Memory B cell (primary cell): ENCODE data around the gene SIRT3.
"Not testable (repeated sequence)": the region's sequence is repeated elsewhere in the genome, so short reads cannot be mapped to it uniquely, and the experiment has no call there.

Source experiments
- ATAC-seq: fragments of 150-1000 bp; cut with Tn5 transposase; 2 replicates; pipeline ENCODE4 v1.10.0; 2021; ENCODE audit warnings: low read depth, mild to moderate bottlenecking, moderate library complexity
- DNase-seq, 2 donors: peaks; one replicate each; pipeline ENCODE4 v3.0.0; 2022; ENCODE audit warnings: low spot score in 2 of 2
- H3K27ac Mint-ChIP-seq: one replicate; pipeline ENCODE4 v1.8.0; 2022; ENCODE audit warnings: mild to moderate bottlenecking, moderate library complexity, mixed read lengths
- H3K27me3 Mint-ChIP-seq: one replicate; pipeline ENCODE4 v1.8.0; 2022; ENCODE audit warnings: mixed read lengths
- H3K36me3 Mint-ChIP-seq: one replicate; pipeline ENCODE4 v1.8.0; 2022; ENCODE audit warnings: mild to moderate bottlenecking, mixed read lengths
- H3K4me1 Mint-ChIP-seq: one replicate; pipeline ENCODE4 v1.8.0; 2022; ENCODE audit warnings: mixed read lengths
- H3K4me3 Mint-ChIP-seq: one replicate; pipeline ENCODE4 v1.8.0; 2022; ENCODE audit warnings: mild to moderate bottlenecking, moderate library complexity, mixed read lengths
- H3K9me3 Mint-ChIP-seq: one replicate; pipeline ENCODE4 v1.8.0; 2022; ENCODE audit warnings: mixed read lengths

The SIRT3 gene

DNA sequence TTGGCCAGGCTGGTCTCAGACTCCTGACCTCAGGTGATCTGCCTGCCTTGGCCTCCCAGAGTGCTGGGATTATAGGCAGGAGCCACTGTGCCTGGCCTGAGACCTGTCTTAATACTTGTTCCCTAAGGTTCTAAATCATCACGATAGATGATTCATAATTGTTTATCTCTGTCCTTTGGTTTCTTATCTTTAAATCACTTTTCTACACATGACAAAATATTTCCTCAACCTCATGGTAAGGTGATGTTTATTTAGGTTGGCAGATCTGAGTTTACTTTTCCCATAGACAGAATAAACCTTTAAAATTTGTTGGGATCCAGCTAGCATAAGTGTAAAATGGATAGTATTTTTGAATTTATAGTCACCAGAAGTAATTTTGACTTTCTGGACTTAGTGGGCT lies 4.2 kb upstream of the SIRT3 start:
- Mint-ChIP-seq H3K4me3 (no peak overlapping the region), H3K9me3 (no peaks in the 10 kb centered on the region)
- no peak for DNase-seq

DNA sequence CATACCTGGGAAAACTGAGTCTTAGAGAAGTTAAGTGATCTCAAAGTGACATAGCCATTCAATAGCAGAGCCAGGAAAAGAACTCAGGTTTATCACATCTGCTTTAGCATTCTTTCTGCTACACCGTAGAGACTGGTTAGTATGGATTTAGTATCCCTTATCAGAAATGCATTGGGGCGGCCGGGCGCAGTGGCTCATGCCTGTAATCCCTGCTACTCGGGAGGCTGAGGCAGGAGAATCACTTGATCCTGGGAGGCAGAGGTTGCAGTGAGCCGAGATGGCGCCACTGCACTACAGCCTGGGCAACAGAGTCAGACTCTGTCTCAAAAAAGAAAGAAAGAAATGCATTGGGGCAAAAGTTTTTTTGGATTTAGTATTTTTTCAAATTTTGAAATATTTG lies 2.2 kb upstream of the SIRT3 start:
- ATAC-seq, H3K9me3 Mint-ChIP-seq, H3K27me3 Mint-ChIP-seq, H3K27ac Mint-ChIP-seq, H3K4me3 Mint-ChIP-seq, DNase-seq: not testable (repeated sequence)
- peaks cover 20% of the 10 kb centered on the region for H3K4me1 Mint-ChIP-seq
- H3K36me3 Mint-ChIP-seq = peaks cover 18% of the 10 kb centered on the region

More for the DNA sequence above, 4.2 kb upstream of the SIRT3 start:
- no peak for ATAC-seq
- Mint-ChIP-seq H3K36me3 (peaks cover 24% of the 10 kb centered on the region), H3K27me3 (no peaks in the 10 kb centered on the region), H3K27ac (no peak overlapping the region), H3K4me1 (peaks cover 20% of the 10 kb centered on the region)

DNA sequence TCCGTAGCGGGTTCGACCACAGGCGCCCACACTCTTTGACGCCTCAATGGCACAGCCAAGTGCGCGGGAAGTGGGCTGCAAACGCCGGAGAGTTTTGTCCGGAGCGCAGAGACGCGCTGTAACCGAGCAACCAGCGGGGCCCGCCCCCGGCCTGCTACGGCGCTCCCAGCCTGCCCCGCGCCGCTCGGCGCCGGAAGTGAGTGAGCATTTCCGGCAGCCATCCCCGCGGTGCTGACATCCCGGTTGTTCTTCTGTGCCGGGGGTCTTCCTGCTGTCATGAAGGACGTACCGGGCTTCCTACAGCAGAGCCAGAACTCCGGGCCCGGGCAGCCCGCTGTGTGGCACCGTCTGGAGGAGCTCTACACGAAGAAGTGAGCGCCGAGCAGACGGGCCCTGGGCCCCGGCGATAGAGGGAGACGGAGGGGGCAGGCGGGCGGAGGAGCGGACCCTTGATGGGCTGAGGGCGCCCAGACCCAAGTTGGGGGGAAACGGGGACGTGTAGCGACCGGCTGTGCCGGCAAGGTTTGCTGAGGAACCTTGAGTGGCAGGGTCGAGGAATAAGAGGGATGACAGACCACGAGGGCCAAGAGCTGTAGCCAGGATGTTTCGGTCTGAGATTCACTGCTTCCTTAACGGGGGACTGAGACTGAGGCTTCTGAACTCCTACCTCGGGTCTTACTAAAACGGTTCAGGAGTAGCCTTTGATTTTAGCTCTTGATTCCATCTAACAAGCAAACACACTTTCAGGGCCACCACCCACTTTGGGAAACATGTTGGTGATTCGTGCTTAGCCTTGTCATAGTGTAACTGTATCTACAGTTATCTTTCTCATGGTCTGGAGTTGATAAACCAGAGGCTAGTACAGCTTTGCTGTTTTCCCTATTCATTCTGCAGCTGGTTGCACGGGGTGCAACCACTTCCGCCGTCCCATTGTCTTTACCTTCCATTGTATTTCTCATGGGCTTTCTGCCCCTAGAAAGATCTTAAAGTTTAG lies 929 bp upstream of the SIRT3 start, which contains the start of gene PSMD13:
Gene PSMD13, plus strand, starts transcription at position 203 of the 994 bp plus-strand sequence. Its CDS starts 74 bp downstream, at position 277.
- Mint-ChIP-seq H3K27ac (peak within 1 kb of the TSS; percentile 99), H3K27me3 (no peaks in the 10 kb centered on the region), H3K4me3 (peak within 1 kb of the TSS; percentile 93), H3K9me3 (no peaks in the 10 kb centered on the region), H3K36me3 (peaks cover 11% of the 10 kb centered on the region), H3K4me1 (peaks cover 20% of the 10 kb centered on the region)
- ATAC-seq (peak; percentile 82), DNase-seq (peak in 1 of 2 donors; percentile 79)

GRCh38 chr11:235609-235996 lies 539 bp downstream of the SIRT3 start:
- peak; percentile 9 for ATAC-seq
- Mint-ChIP-seq H3K27ac (peak overlapping the region; percentile 99), H3K27me3 (no peaks in the 10 kb centered on the region), H3K9me3 (no peaks in the 10 kb centered on the region), H3K4me1 (peaks cover 13% of the 10 kb centered on the region), H3K36me3 (peaks cover 2% of the 10 kb centered on the region), H3K4me3 (peak overlapping the region; percentile 93)
- DNase-seq = no peak

DNA sequence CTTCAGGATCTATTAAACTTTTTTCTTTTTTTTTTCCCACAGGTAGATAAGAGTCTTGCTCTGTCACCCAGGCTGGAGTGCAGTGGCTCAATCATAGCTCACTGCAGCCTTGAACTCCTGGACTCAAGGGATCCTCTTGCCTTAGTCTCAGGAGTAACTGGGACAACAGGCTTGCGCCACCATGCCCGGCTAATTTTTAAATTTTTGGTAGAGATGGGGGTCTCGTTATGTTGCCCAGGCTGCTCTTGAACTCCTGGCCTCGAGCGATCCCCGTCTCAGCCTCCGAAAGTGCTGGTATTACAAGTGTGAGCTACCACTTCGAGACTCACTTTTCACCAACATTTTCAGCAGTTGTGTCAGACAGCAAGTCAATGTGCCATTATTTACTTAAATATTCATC lies 962 bp downstream of the SIRT3 start:
- ATAC-seq = no peak
- H3K4me3 Mint-ChIP-seq = peak overlapping the region; percentile 93
- H3K27ac Mint-ChIP-seq = no peak overlapping the region
- no peak for DNase-seq
- no peaks in the 10 kb centered on the region for H3K27me3 Mint-ChIP-seq
- H3K36me3 Mint-ChIP-seq = no peaks in the 10 kb centered on the region
- H3K9me3 Mint-ChIP-seq = no peaks in the 10 kb centered on the region
- peaks cover 13% of the 10 kb centered on the region for H3K4me1 Mint-ChIP-seq

GRCh38 chr11:232783-233565 lies 3.2 kb downstream of the SIRT3 start:
- H3K36me3 Mint-ChIP-seq = peaks cover 7% of the 10 kb centered on the region
- no peak overlapping the region for H3K4me3 Mint-ChIP-seq
- H3K9me3 Mint-ChIP-seq = no peaks in the 10 kb centered on the region
- H3K27me3 Mint-ChIP-seq = no peaks in the 10 kb centered on the region
- no peak overlapping the region for H3K27ac Mint-ChIP-seq
- ATAC-seq (no peak), DNase-seq (no peak)
- H3K4me1 Mint-ChIP-seq = peaks cover 10% of the 10 kb centered on the region

DNA sequence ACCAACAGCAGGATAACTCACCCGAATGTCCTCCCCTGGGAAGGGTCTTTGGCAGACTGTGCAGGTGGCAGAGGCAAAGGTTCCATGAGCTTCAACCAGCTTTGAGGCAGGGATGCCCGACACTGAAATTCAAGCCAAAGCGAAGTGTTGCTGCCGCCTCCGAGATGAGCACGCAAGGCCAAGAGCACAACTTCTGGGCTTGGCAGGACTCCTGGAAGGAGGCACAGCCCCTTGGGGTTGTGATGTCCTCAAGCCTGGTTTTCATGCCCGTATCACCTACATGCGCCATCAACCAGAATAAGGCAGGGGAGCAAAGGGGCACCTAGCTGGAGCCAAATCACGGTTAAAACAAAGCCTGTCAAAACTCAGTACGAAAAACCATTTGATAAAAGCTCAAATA lies 5.7 kb downstream of the SIRT3 start:
- H3K27ac Mint-ChIP-seq = no peak overlapping the region
- no peak for DNase-seq
- no peaks in the 10 kb centered on the region for H3K9me3 Mint-ChIP-seq
- H3K4me1 Mint-ChIP-seq = peaks cover 13% of the 10 kb centered on the region
- H3K4me3 Mint-ChIP-seq = no peak overlapping the region
- ATAC-seq = no peak
- H3K27me3 Mint-ChIP-seq = no peaks in the 10 kb centered on the region
- peaks cover 7% of the 10 kb centered on the region for H3K36me3 Mint-ChIP-seq

DNA sequence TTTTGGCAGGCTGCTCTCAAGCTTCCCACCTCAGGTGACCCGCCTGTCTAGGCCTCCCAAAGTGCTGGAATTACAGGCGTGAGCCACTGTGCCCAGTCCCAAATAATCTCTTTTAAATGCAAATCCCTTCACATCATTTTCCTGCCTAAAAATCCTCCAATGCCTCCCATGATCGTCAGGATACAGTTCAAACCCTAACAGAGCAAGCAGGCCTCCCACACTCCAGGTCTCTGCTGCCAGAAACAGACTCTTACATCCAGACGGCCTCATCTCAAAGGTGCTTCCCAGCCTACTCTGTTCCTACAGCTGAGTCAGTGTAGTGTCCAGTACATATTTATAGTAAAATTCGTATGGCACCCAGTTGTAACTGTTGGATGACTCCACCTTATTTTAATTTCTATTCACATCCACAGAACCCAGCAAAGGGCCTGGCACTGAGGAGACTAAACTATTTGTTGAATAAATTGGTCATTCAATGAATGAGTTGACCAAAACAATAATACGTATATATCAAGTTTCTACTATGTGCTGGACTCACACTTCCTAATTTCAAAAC lies 8.2 kb downstream of the SIRT3 start:
- Mint-ChIP-seq H3K4me3 (no peak overlapping the region), H3K27ac (no peak overlapping the region)

DNA sequence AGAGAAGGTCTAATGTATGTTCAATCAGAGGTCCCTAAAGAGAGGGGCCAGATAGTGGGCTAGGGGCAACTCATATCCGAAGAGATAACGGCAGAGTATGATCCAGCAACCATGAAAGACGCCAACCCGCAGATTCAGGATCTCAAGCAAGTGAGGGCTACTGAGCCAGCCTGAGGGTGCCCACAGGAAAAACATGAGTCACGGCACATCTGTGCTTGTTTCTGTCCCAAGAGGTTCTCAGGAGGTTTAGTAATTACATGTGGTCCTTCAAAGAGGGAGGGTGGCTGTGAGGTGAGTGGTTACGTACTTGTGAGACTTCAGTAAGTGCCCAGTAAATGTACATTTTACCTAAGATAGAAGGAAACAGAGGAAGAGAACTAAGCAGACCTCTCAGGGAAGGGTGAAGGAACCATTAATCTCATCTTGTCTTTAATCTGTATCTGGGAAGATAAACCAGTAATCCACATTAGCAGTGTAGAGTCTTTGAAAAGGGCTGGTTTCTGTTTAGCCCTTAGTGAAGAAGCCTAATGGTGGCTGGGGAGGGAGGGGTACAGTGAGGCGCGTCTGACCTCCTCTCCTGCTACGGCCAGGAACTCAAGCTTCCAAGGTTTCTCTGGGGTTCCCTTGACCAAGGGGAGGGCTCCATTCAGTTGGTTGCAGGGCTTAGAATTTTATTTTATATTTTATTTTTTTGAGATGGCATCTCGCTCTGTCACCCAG lies 10.2 kb downstream of the SIRT3 start:
- peak overlapping the region; percentile 53 for H3K27ac Mint-ChIP-seq
- H3K27me3 Mint-ChIP-seq = no peaks in the 10 kb centered on the region
- no peaks in the 10 kb centered on the region for H3K9me3 Mint-ChIP-seq
- H3K36me3 Mint-ChIP-seq = peaks cover 20% of the 10 kb centered on the region
- peaks cover 8% of the 10 kb centered on the region for H3K4me1 Mint-ChIP-seq
- DNase-seq (no peak), ATAC-seq (peak; percentile 76)
- peak overlapping the region; percentile 19 for H3K4me3 Mint-ChIP-seq

More for the DNA sequence above, 8.2 kb downstream of the SIRT3 start:
- Mint-ChIP-seq H3K9me3 (no peaks in the 10 kb centered on the region), H3K27me3 (no peaks in the 10 kb centered on the region), H3K36me3 (peaks cover 13% of the 10 kb centered on the region), H3K4me1 (peaks cover 8% of the 10 kb centered on the region)
- ATAC-seq (no peak), DNase-seq (no peak)

DNA sequence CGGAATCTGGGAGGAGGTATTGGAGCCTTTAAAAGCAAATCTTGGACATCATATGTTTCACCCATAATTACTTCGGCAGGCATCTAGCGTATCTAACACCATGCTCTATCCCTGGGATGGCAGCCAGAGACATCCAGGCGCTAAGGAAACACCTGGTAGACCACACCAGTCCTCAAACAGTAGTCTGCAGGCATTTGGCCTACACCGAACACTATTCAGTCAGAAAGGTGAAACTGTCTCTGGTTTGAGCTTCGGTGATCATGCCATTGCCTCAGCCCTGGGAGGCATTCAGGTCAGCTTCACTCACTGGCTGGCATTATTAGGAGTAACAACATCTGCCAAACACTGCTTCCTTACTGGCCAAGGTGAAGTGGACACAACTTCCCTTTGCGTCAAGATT lies 11.7 kb downstream of the SIRT3 start:
- H3K4me1 Mint-ChIP-seq = peaks cover 8% of the 10 kb centered on the region
- H3K27ac Mint-ChIP-seq = no peak overlapping the region
- no peaks in the 10 kb centered on the region for H3K27me3 Mint-ChIP-seq
- no peak for DNase-seq
- no peak overlapping the region for H3K4me3 Mint-ChIP-seq
- H3K36me3 Mint-ChIP-seq = peaks cover 19% of the 10 kb centered on the region
- H3K9me3 Mint-ChIP-seq = no peaks in the 10 kb centered on the region
- ATAC-seq = no peak

- H3K4me3 Mint-ChIP-seq = no peak overlapping the region
- ATAC-seq = no peak
- H3K27me3 Mint-ChIP-seq = no peaks in the 10 kb centered on the region
- H3K36me3 Mint-ChIP-seq = peaks cover 23% of the 10 kb centered on the region
- DNase-seq = no peak
- no peak overlapping the region for H3K27ac Mint-ChIP-seq
- no peaks in the 10 kb centered on the region for H3K9me3 Mint-ChIP-seq
- H3K4me1 Mint-ChIP-seq = peaks cover 8% of the 10 kb centered on the region
These were observed 12.3 kb downstream of the SIRT3 start for GRCh38 chr11:223884-224283.

- H3K4me1 Mint-ChIP-seq = peaks cover 8% of the 10 kb centered on the region
- no peak overlapping the region for H3K27ac Mint-ChIP-seq
- no peaks in the 10 kb centered on the region for H3K9me3 Mint-ChIP-seq
- no peaks in the 10 kb centered on the region for H3K27me3 Mint-ChIP-seq
- no peak overlapping the region for H3K4me3 Mint-ChIP-seq
- no peak for ATAC-seq
- DNase-seq = no peak
- H3K36me3 Mint-ChIP-seq = peaks cover 18% of the 10 kb centered on the region
These were observed 12.9 kb downstream of the SIRT3 start for GRCh38 chr11:223026-223789.
